Body of pancreas (tissue), 4 donors: ENCODE measurements around the gene RUNX2. TPM values are rescaled to one million over a fixed set of nuclear protein-coding genes. Genes with fewer than 3 reads are reported as not detected.

Experiments used
- ATAC-seq: fragments of 150-250 bp; one replicate; pipeline ENCODE4 v1.9.1; 2016
- DNase-seq, 4 donors: peaks; one replicate each; pipeline ENCODE4 v3.0.0-alpha.2; 2019
- H3K27ac ChIP-seq, 4 donors: fragments of 200-600 bp; sonication (generic); 1 replicate in 3 of 4; 2 replicates in 1 of 4; pipeline versions ENCODE4 v1.5.1 to v1.6.1; 2016 to 2019; ENCODE audit warnings: mild to moderate bottlenecking in 1 of 4, mixed read lengths in 1 of 4, moderate library complexity in 1 of 4
- H3K27me3 ChIP-seq, 2 donors: fragments of 200-600 bp; sonication (generic); one replicate each; pipeline ENCODE4 v1.6.0; 2016; ENCODE audit warnings: mild to moderate bottlenecking in 1 of 2
- H3K36me3 ChIP-seq, 2 donors: fragments of 200-600 bp; sonication (generic); replicated peaks in 1 of 2; 2 replicates each; pipeline ENCODE4 v1.5.1; 2016; ENCODE audit warnings: low read depth in 2 of 2; ENCODE audit not compliant: insufficient read depth in 1 of 2
- H3K4me1 ChIP-seq: fragments of 200-600 bp; sonication (generic); one replicate; pipeline ENCODE4 v1.6.0; 2016
- H3K4me3 ChIP-seq, 2 donors: fragments of 200-600 bp; sonication (generic); 1 replicate in 1 of 2; 2 replicates in 1 of 2; pipeline ENCODE4 v1.5.1; 2016 to 2019
- H3K9me3 ChIP-seq, 3 donors: fragments of 200-600 bp; sonication (generic); 1 replicate in 2 of 3; 2 replicates in 1 of 3; pipeline ENCODE4 v1.5.1; 2016
- CTCF ChIP-seq, 7 experiments: fragments of 450-650 bp in 4 of 7; fragments of 200-600 bp in 3 of 7; sonication (generic) in 3 of 7; IDR thresholded peaks; one replicate each; pipeline ENCODE4 v1.5.1; 2016 to 2019; ENCODE audit warnings: antibody characterized with exemption in 7 of 7
- POLR2A ChIP-seq, 3 donors: fragments of 450-650 bp; IDR thresholded peaks; one replicate each; pipeline ENCODE4 v1.6.1; 2016; ENCODE audit warnings: antibody characterized with exemption in 3 of 3, mild to moderate bottlenecking in 2 of 3
- WGBS, 2 donors: methylation state at CpG; one replicate each; pipeline ENCODE4 v1.1.5; 2017; 5-methylcytosine and 5-hydroxymethylcytosine counted together
- intact Hi-C: fragments of 100-400 bp; cut with DNase I; formaldehyde crosslinking; loops from one replicate; pipeline ENCODE4 v1.15.1; 2023
- total RNA-seq, 2 donors: library from RNA; depleted of rRNA; stranded (reverse); fragments of >200 nt; gene quantifications; one replicate each; pipeline ENCODE4 v1.1.0, GENCODE V29; 2016

The RUNX2 gene
- total RNA-seq, 2 donors from 2014 or later: 0.33 to 1.0 TPM

- Histone ChIP-seq H3K9me3 (no peaks in the 10 kb centered on the region), H3K27ac (no peak overlapping the region), H3K4me1 (no peaks in the 10 kb centered on the region), H3K27me3 (no peaks in the 10 kb centered on the region), H3K36me3 (no peaks in the 10 kb centered on the region), H3K4me3 (no peak overlapping the region)
- DNase-seq (no peak), ATAC-seq (no peak)
- intact Hi-C loops: no loop called here
- TF ChIP-seq CTCF (IDR thresholded peaks at IDR 0.05): no peak
- WGBS, 2 donors: 65 to 79% methylated on average over 4 of the region's 4 CpGs
Observed at GRCh38 chr6:45518013-45518720, 190.0 kb downstream of the RUNX2 start.

- TF ChIP-seq POLR2A (IDR thresholded peaks at IDR 0.05): no peak
- TF ChIP-seq CTCF (IDR thresholded peaks at IDR 0.05): no peak
- DNase-seq (no peak), ATAC-seq (no peak)
- H3K36me3 ChIP-seq: no peaks in the 10 kb centered on the region
- H3K27me3 ChIP-seq: no peaks in the 10 kb centered on the region
- H3K27ac ChIP-seq: no peak overlapping the region
- no peak overlapping the region for H3K4me3 ChIP-seq
- no peaks in the 10 kb centered on the region for H3K4me1 ChIP-seq
- intact Hi-C loops: no loop called here
- H3K9me3 ChIP-seq: no peaks in the 10 kb centered on the region
Observed at GRCh38 chr6:45521226-45521625, 193.1 kb downstream of the RUNX2 start.

GRCh38 chr6:45522486-45522885, 194.4 kb downstream of the RUNX2 start:
- H3K36me3 ChIP-seq: no peaks in the 10 kb centered on the region
- intact Hi-C loops: no loop called here
- WGBS, 2 donors: 84% methylated on average over 4 of the region's 4 CpGs
- no peak for DNase-seq
- TF ChIP-seq CTCF (IDR thresholded peaks at IDR 0.05) (no peak), POLR2A (IDR thresholded peaks at IDR 0.05) (no peak)
- no peaks in the 10 kb centered on the region for H3K4me1 ChIP-seq
- H3K27ac ChIP-seq: no peak overlapping the region
- ATAC-seq: no peak
- H3K4me3 ChIP-seq: no peak overlapping the region
- H3K27me3 ChIP-seq: no peaks in the 10 kb centered on the region
- no peaks in the 10 kb centered on the region for H3K9me3 ChIP-seq

- intact Hi-C loops: no loop called here
- DNase-seq: no peak
- 73 to 76% methylated on average over 1 of the region's 1 CpG for WGBS, 2 donors
- TF ChIP-seq POLR2A (IDR thresholded peaks at IDR 0.05): no peak
- TF ChIP-seq CTCF (IDR thresholded peaks at IDR 0.05): no peak
- no peak for ATAC-seq
- Histone ChIP-seq H3K27ac (no peak overlapping the region), H3K4me3 (no peak overlapping the region), H3K9me3 (no peaks in the 10 kb centered on the region), H3K27me3 (no peaks in the 10 kb centered on the region), H3K4me1 (no peaks in the 10 kb centered on the region), H3K36me3 (no peaks in the 10 kb centered on the region)
Observed at GRCh38 chr6:45527210-45527609, 199.1 kb downstream of the RUNX2 start.

GRCh38 chr6:45531999-45532595, 204.0 kb downstream of the RUNX2 start:
- Histone ChIP-seq H3K9me3 (no peaks in the 10 kb centered on the region), H3K27ac (no peak overlapping the region), H3K36me3 (no peaks in the 10 kb centered on the region), H3K4me1 (no peaks in the 10 kb centered on the region), H3K27me3 (no peaks in the 10 kb centered on the region), H3K4me3 (no peak overlapping the region)
- WGBS, 2 donors: 81 to 85% methylated on average over 2 of the region's 2 CpGs
- no peak for DNase-seq
- intact Hi-C loops: no loop called here
- no peak for ATAC-seq
- TF ChIP-seq CTCF (IDR thresholded peaks at IDR 0.05) (no peak), POLR2A (IDR thresholded peaks at IDR 0.05) (no peak)
